ENCODE results near the gene SRCIN1. TPM values are rescaled to one million over a fixed set of nuclear protein-coding genes. Genes with fewer than 3 reads are reported as not detected.

Gene SRCIN1
- total RNA-seq, 1 donor from 2014 or later: 8.4 TPM

- no peak for TF ChIP-seq CTCF (conservative IDR thresholded peaks at IDR 0.05)
- Mint-ChIP-seq H3K36me3 (ENCODE audit: low read depth) (no peaks in the 10 kb centered on the region), H3K27me3 (ENCODE audit: low read depth) (peaks cover 31% of the 10 kb centered on the region), H3K4me3 (peak overlapping the region; percentile 83), H3K9me3 (no peaks in the 10 kb centered on the region), H3K4me1 (peaks cover 47% of the 10 kb centered on the region), H3K27ac (ENCODE audit: unreplicated experiment) (no peak overlapping the region)
- DNase-seq (ENCODE audit: low read depth, low spot score): no peak
Measured at GRCh38 chr17:38605411-38605840, 326 bp downstream of the SRCIN1 start.

- Mint-ChIP-seq H3K36me3 (ENCODE audit: low read depth) (no peaks in the 10 kb centered on the region), H3K27ac (ENCODE audit: unreplicated experiment) (peak overlapping the region; percentile 19), H3K9me3 (no peaks in the 10 kb centered on the region), H3K4me1 (peaks cover 52% of the 10 kb centered on the region), H3K4me3 (peak overlapping the region; percentile 83), H3K27me3 (ENCODE audit: low read depth) (peaks cover 31% of the 10 kb centered on the region)
- peak; percentile 52 for TF ChIP-seq CTCF (conservative IDR thresholded peaks at IDR 0.05)
- peak; percentile 29 for DNase-seq (ENCODE audit: low read depth, low spot score)
Measured at GRCh38 chr17:38604479-38605403, 1.0 kb downstream of the SRCIN1 start.

GRCh38 chr17:38603786-38604478 is 1.8 kb downstream of the SRCIN1 start:
- no peak overlapping the region for H3K27ac Mint-ChIP-seq (ENCODE audit: unreplicated experiment)
- H3K36me3 Mint-ChIP-seq (ENCODE audit: low read depth): no peaks in the 10 kb centered on the region
- H3K9me3 Mint-ChIP-seq: no peaks in the 10 kb centered on the region
- H3K4me1 Mint-ChIP-seq: peaks cover 51% of the 10 kb centered on the region
- peak overlapping the region; percentile 65 for H3K4me3 Mint-ChIP-seq
- peaks cover 27% of the 10 kb centered on the region for H3K27me3 Mint-ChIP-seq (ENCODE audit: low read depth)
- no peak for TF ChIP-seq CTCF (conservative IDR thresholded peaks at IDR 0.05)
- DNase-seq (ENCODE audit: low read depth, low spot score): no peak

- H3K27me3 Mint-ChIP-seq (ENCODE audit: low read depth): peaks cover 20% of the 10 kb centered on the region
- H3K9me3 Mint-ChIP-seq: no peaks in the 10 kb centered on the region
- TF ChIP-seq CTCF (conservative IDR thresholded peaks at IDR 0.05): no peak
- H3K4me1 Mint-ChIP-seq: peaks cover 58% of the 10 kb centered on the region
- peak overlapping the region; percentile 79 for H3K4me3 Mint-ChIP-seq
- DNase-seq (ENCODE audit: low read depth, low spot score): no peak
- H3K36me3 Mint-ChIP-seq (ENCODE audit: low read depth): no peaks in the 10 kb centered on the region
- H3K27ac Mint-ChIP-seq (ENCODE audit: unreplicated experiment): no peak overlapping the region
Measured at GRCh38 chr17:38602956-38603785, 2.6 kb downstream of the SRCIN1 start.

- no peaks in the 10 kb centered on the region for H3K9me3 Mint-ChIP-seq
- H3K27ac Mint-ChIP-seq (ENCODE audit: unreplicated experiment): no peak overlapping the region
- H3K36me3 Mint-ChIP-seq (ENCODE audit: low read depth): no peaks in the 10 kb centered on the region
- TF ChIP-seq CTCF (conservative IDR thresholded peaks at IDR 0.05): no peak
- H3K27me3 Mint-ChIP-seq (ENCODE audit: low read depth): peaks cover 12% of the 10 kb centered on the region
- no peak for DNase-seq (ENCODE audit: low read depth, low spot score)
- H3K4me3 Mint-ChIP-seq: peak overlapping the region; percentile 76
- H3K4me1 Mint-ChIP-seq: peaks cover 53% of the 10 kb centered on the region
Measured at GRCh38 chr17:38602453-38602852, 3.3 kb downstream of the SRCIN1 start.
